T-helper 1 cell treated with Interleukin-12 subunit alpha and Interleukin-12 subunit beta and Interleukin-4 antibody, amounts not matched to agents 30 μg/mL and 1 μg/mL, for 36 hours (primary cell): Measurements from ENCODE around the gene ATP11C.
"Not testable (repeated sequence)": the region's sequence is repeated elsewhere in the genome, so short reads cannot be mapped to it uniquely, and the experiment has no call there.

Experiments
- H3K27ac Mint-ChIP-seq: one replicate; pipeline ENCODE4 v1.8.0; 2021; ENCODE audit warnings: mild to moderate bottlenecking, mixed read lengths
- H3K27me3 Mint-ChIP-seq: one replicate; pipeline ENCODE4 v1.8.0; 2021; ENCODE audit warnings: low read depth, mixed read lengths
- H3K36me3 Mint-ChIP-seq: one replicate; pipeline ENCODE4 v1.8.0; 2021; ENCODE audit warnings: low read depth, mixed read lengths
- H3K4me1 Mint-ChIP-seq: one replicate; pipeline ENCODE4 v1.8.0; 2021; ENCODE audit warnings: low read depth, mixed read lengths
- H3K4me3 Mint-ChIP-seq: one replicate; pipeline ENCODE4 v1.8.0; 2021; ENCODE audit warnings: mild to moderate bottlenecking, moderate library complexity, mixed read lengths
- H3K9me3 Mint-ChIP-seq: one replicate; pipeline ENCODE4 v1.8.0; 2021; ENCODE audit warnings: mixed read lengths

Gene ATP11C

GRCh38 chrX:139856826-139857225 lies 76.0 kb downstream of the ATP11C start:
- not testable (repeated sequence) for H3K4me3 Mint-ChIP-seq

GRCh38 chrX:139851730-139852129 lies 81.1 kb downstream of the ATP11C start:
- H3K36me3 Mint-ChIP-seq, result no peaks in the 10 kb centered on the region

More at GRCh38 chrX:139856826-139857225, 76.0 kb downstream of the ATP11C start:
- H3K27me3 Mint-ChIP-seq, H3K4me1 Mint-ChIP-seq, H3K36me3 Mint-ChIP-seq, H3K27ac Mint-ChIP-seq, H3K9me3 Mint-ChIP-seq: not testable (repeated sequence)

GRCh38 chrX:139850968-139851367 lies 81.9 kb downstream of the ATP11C start:
- Mint-ChIP-seq H3K27me3 (no peaks in the 10 kb centered on the region), H3K36me3 (no peaks in the 10 kb centered on the region), H3K9me3 (no peaks in the 10 kb centered on the region), H3K27ac (no peak overlapping the region), H3K4me3 (no peak overlapping the region), H3K4me1 (no peaks in the 10 kb centered on the region)

More at GRCh38 chrX:139851730-139852129, 81.1 kb downstream of the ATP11C start:
- Mint-ChIP-seq H3K4me3 (no peak overlapping the region), H3K27me3 (no peaks in the 10 kb centered on the region), H3K9me3 (no peaks in the 10 kb centered on the region), H3K4me1 (no peaks in the 10 kb centered on the region), H3K27ac (no peak overlapping the region)

GRCh38 chrX:139844884-139845283 lies 88.0 kb downstream of the ATP11C start:
- H3K4me1 Mint-ChIP-seq, result peaks cover 2% of the 10 kb centered on the region

GRCh38 chrX:139844163-139844562 lies 88.7 kb downstream of the ATP11C start:
- Mint-ChIP-seq H3K27me3 (no peaks in the 10 kb centered on the region), H3K36me3 (peaks cover 4% of the 10 kb centered on the region), H3K27ac (no peak overlapping the region), H3K9me3 (no peaks in the 10 kb centered on the region), H3K4me3 (no peak overlapping the region), H3K4me1 (peaks cover 2% of the 10 kb centered on the region)

More at GRCh38 chrX:139844884-139845283, 88.0 kb downstream of the ATP11C start:
- no peak overlapping the region for H3K27ac Mint-ChIP-seq
- H3K27me3 Mint-ChIP-seq, result no peaks in the 10 kb centered on the region
- no peaks in the 10 kb centered on the region for H3K9me3 Mint-ChIP-seq
- peaks cover under 1% of the 10 kb centered on the region for H3K36me3 Mint-ChIP-seq
- no peak overlapping the region for H3K4me3 Mint-ChIP-seq

- Mint-ChIP-seq H3K27me3 (no peaks in the 10 kb centered on the region), H3K36me3 (peaks cover 6% of the 10 kb centered on the region), H3K4me3 (no peak overlapping the region), H3K27ac (no peak overlapping the region), H3K4me1 (peaks cover 2% of the 10 kb centered on the region), H3K9me3 (peaks cover 3% of the 10 kb centered on the region)
These were observed 90.3 kb downstream of the ATP11C start for GRCh38 chrX:139842326-139843185.

GRCh38 chrX:139836335-139836734 lies 96.5 kb downstream of the ATP11C start:
- H3K4me1 Mint-ChIP-seq, H3K9me3 Mint-ChIP-seq, H3K27ac Mint-ChIP-seq, H3K27me3 Mint-ChIP-seq, H3K4me3 Mint-ChIP-seq, H3K36me3 Mint-ChIP-seq: not testable (repeated sequence)

GRCh38 chrX:139834879-139835278 lies 98.0 kb downstream of the ATP11C start:
- H3K4me1 Mint-ChIP-seq, result peaks cover 10% of the 10 kb centered on the region
- no peak overlapping the region for H3K4me3 Mint-ChIP-seq
- H3K9me3 Mint-ChIP-seq, result peaks cover 3% of the 10 kb centered on the region
- peaks cover 5% of the 10 kb centered on the region for H3K36me3 Mint-ChIP-seq
- H3K27ac Mint-ChIP-seq, result no peak overlapping the region
- H3K27me3 Mint-ChIP-seq, result no peaks in the 10 kb centered on the region

- Mint-ChIP-seq H3K27me3 (no peaks in the 10 kb centered on the region), H3K9me3 (no peaks in the 10 kb centered on the region), H3K27ac (no peak overlapping the region), H3K4me3 (no peak overlapping the region), H3K4me1 (peaks cover 12% of the 10 kb centered on the region), H3K36me3 (no peaks in the 10 kb centered on the region)
These were observed 100.0 kb downstream of the ATP11C start for GRCh38 chrX:139832718-139833309.

GRCh38 chrX:139831675-139832456 lies 101.0 kb downstream of the ATP11C start:
- Mint-ChIP-seq H3K9me3 (no peaks in the 10 kb centered on the region), H3K27me3 (no peaks in the 10 kb centered on the region), H3K36me3 (no peaks in the 10 kb centered on the region), H3K27ac (no peak overlapping the region), H3K4me3 (no peak overlapping the region), H3K4me1 (peaks cover 12% of the 10 kb centered on the region)

GRCh38 chrX:139831017-139831416 lies 101.8 kb downstream of the ATP11C start:
- Mint-ChIP-seq H3K36me3 (no peaks in the 10 kb centered on the region), H3K9me3 (no peaks in the 10 kb centered on the region), H3K4me3 (no peak overlapping the region), H3K27me3 (no peaks in the 10 kb centered on the region), H3K27ac (no peak overlapping the region), H3K4me1 (peaks cover 12% of the 10 kb centered on the region)

GRCh38 chrX:139828830-139829229 lies 104.0 kb downstream of the ATP11C start:
- peaks cover 12% of the 10 kb centered on the region for H3K4me1 Mint-ChIP-seq
- H3K9me3 Mint-ChIP-seq, result no peaks in the 10 kb centered on the region
- no peaks in the 10 kb centered on the region for H3K36me3 Mint-ChIP-seq
- H3K27ac Mint-ChIP-seq, result no peak overlapping the region
- no peaks in the 10 kb centered on the region for H3K27me3 Mint-ChIP-seq
- no peak overlapping the region for H3K4me3 Mint-ChIP-seq

- Mint-ChIP-seq H3K27me3 (no peaks in the 10 kb centered on the region), H3K9me3 (no peaks in the 10 kb centered on the region), H3K27ac (no peak overlapping the region), H3K4me3 (no peak overlapping the region), H3K4me1 (peaks cover 12% of the 10 kb centered on the region), H3K36me3 (no peaks in the 10 kb centered on the region)
These were observed 104.8 kb downstream of the ATP11C start for GRCh38 chrX:139828033-139828432.

GRCh38 chrX:139826065-139827044 lies 106.5 kb downstream of the ATP11C start:
- Mint-ChIP-seq H3K9me3 (no peaks in the 10 kb centered on the region), H3K27me3 (no peaks in the 10 kb centered on the region), H3K36me3 (no peaks in the 10 kb centered on the region), H3K4me3 (no peak overlapping the region), H3K4me1 (peaks cover 6% of the 10 kb centered on the region), H3K27ac (no peak overlapping the region)
